OCI-LY1 (cell line): Measurements from ENCODE around the gene C13orf46.
A peak's percentile ranks its signal among the peaks of the same experiment; 100 is the strongest.

ENCODE experiments used
- H2AFZ ChIP-seq: fragments of 200-600 bp; sonication (generic), shearing (Covaris generic); 2 replicates; pipeline ENCODE4 v1.6.0; 2014; ENCODE audit warnings: antibody characterized with exemption, mild to moderate bottlenecking, low read length
- H3F3A ChIP-seq: fragments of 200-600 bp; sonication (generic), shearing (Covaris generic); 2 replicates; pipeline ENCODE4 v1.6.0; 2014; ENCODE audit warnings: mild to moderate bottlenecking, antibody characterized with exemption, low read length, moderate library complexity; ENCODE audit not compliant: insufficient read depth
- H3K27ac ChIP-seq: fragments of 200-600 bp; sonication (generic); 2 replicates; pipeline ENCODE4 v1.5.1; 2014; ENCODE audit warnings: low read length, mixed run types, mild to moderate bottlenecking, low read depth; ENCODE audit not compliant: poor library complexity, severe bottlenecking
- H3K27me3 ChIP-seq: fragments of 200-600 bp; sonication (generic); 2 replicates; pipeline ENCODE4 v1.6.0; 2014; ENCODE audit warnings: antibody characterized with exemption, mild to moderate bottlenecking, low read length, moderate library complexity; ENCODE audit not compliant: insufficient read depth
- H3K36me3 ChIP-seq: fragments of 200-600 bp; sonication (generic); 2 replicates; pipeline ENCODE4 v1.6.1; 2014; ENCODE audit warnings: mild to moderate bottlenecking, antibody characterized with exemption, low read length, moderate library complexity, mixed read lengths; ENCODE audit not compliant: insufficient read depth
- H3K4me1 ChIP-seq: fragments of 200-600 bp; sonication (generic); 2 replicates; pipeline ENCODE4 v1.5.1; 2014; ENCODE audit warnings: mild to moderate bottlenecking, low read length, moderate library complexity; ENCODE audit not compliant: insufficient read depth, severe bottlenecking
- H3K4me2 ChIP-seq: fragments of 200-600 bp; sonication (generic), shearing (Covaris generic); 2 replicates; pipeline ENCODE4 v1.6.1; 2014; ENCODE audit warnings: low read length
- H3K4me3 ChIP-seq: fragments of 200-600 bp; sonication (generic); 2 replicates; pipeline ENCODE4 v1.5.1; 2014; ENCODE audit warnings: low read length, low read depth, mild to moderate bottlenecking, mixed read lengths; ENCODE audit not compliant: poor library complexity, severe bottlenecking
- H3K79me2 ChIP-seq: fragments of 200-600 bp; shearing (Covaris generic); 2 replicates; pipeline ENCODE4 v1.6.1; 2016; ENCODE audit warnings: mixed run types, low read length, mixed read lengths; ENCODE audit not compliant: insufficient read depth
- H3K9ac ChIP-seq: fragments of 200-600 bp; sonication (generic), shearing (Covaris generic); 2 replicates; pipeline ENCODE4 v1.6.1; 2014; ENCODE audit warnings: mild to moderate bottlenecking, low read length, mixed read lengths
- H3K9me2 ChIP-seq: fragments of 200-600 bp; sonication (generic), shearing (Covaris generic); 2 replicates; pipeline ENCODE4 v1.6.1; 2014; ENCODE audit warnings: low read depth, mild to moderate bottlenecking, low read length, mixed read lengths
- H3K9me3 ChIP-seq: fragments of 200-600 bp; shearing (Covaris generic); 2 replicates; pipeline ENCODE4 v1.6.1; 2014; ENCODE audit warnings: low read length, mixed read lengths
- H4K20me1 ChIP-seq: fragments of 200-600 bp; sonication (generic), shearing (Covaris generic); 2 replicates; pipeline ENCODE4 v1.6.0; 2016; ENCODE audit warnings: mild to moderate bottlenecking, low read length; ENCODE audit not compliant: insufficient read depth
- CTCF ChIP-seq: fragments of 200-600 bp; sonication (generic), shearing (Covaris generic); IDR thresholded peaks from 2 replicates; pipeline ENCODE4 v1.5.1; 2017; ENCODE audit warnings: mild to moderate bottlenecking, antibody characterized with exemption, low read length, moderate library complexity, mixed read lengths
- EZH2 ChIP-seq: fragments of 200-600 bp; sonication (generic), shearing (Covaris generic); IDR thresholded peaks from 2 replicates; pipeline ENCODE4 v1.8.0; 2017; ENCODE audit warnings: borderline replicate concordance, mixed run types, mild to moderate bottlenecking, antibody characterized with exemption, low read length, moderate library complexity, mixed read lengths

C13orf46 gene

GRCh38 chr13:114019367-114019766 lies 45.5 kb upstream of the C13orf46 start:
- Histone ChIP-seq H3K79me2 (no peaks in the 10 kb centered on the region), H4K20me1 (no peaks in the 10 kb centered on the region), H3K9me3 (no peaks in the 10 kb centered on the region), H3K36me3 (peaks cover 69% of the 10 kb centered on the region), H3K9me2 (no peaks in the 10 kb centered on the region), H3K4me2 (peak overlapping the region; percentile 10; the same call in 1 of the 2 replicates), H3K27me3 (no peaks in the 10 kb centered on the region), H3F3A (no peaks in the 10 kb centered on the region), H3K9ac (no peak overlapping the region), H3K4me3 (peak overlapping the region; percentile 6), H3K4me1 (peaks cover 44% of the 10 kb centered on the region), H3K27ac (no peak overlapping the region), H2AFZ (no peak overlapping the region)
- TF ChIP-seq CTCF (0 out of 2 replicates have a peak, but pooled peaks have one; percentile 11), EZH2 (no peak)

GRCh38 chr13:114018461-114019055 lies 44.7 kb upstream of the C13orf46 start:
- Histone ChIP-seq H3K27me3 (no peaks in the 10 kb centered on the region), H3K4me2 (no peak overlapping the region), H3K9ac (no peak overlapping the region), H3F3A (no peaks in the 10 kb centered on the region), H4K20me1 (no peaks in the 10 kb centered on the region), H3K9me3 (no peaks in the 10 kb centered on the region), H3K27ac (no peak overlapping the region), H3K4me1 (peaks cover 36% of the 10 kb centered on the region), H3K36me3 (peaks cover 73% of the 10 kb centered on the region), H3K79me2 (no peaks in the 10 kb centered on the region), H3K9me2 (no peaks in the 10 kb centered on the region), H3K4me3 (no peak overlapping the region), H2AFZ (no peak overlapping the region)
- TF ChIP-seq EZH2 (no peak), CTCF (no peak)

- Histone ChIP-seq H3K27me3 (no peaks in the 10 kb centered on the region), H3K27ac (no peak overlapping the region), H3F3A (no peaks in the 10 kb centered on the region), H3K4me2 (no peak overlapping the region), H3K9ac (no peak overlapping the region), H3K79me2 (no peaks in the 10 kb centered on the region), H3K9me2 (no peaks in the 10 kb centered on the region), H3K4me1 (peaks cover 30% of the 10 kb centered on the region), H3K9me3 (no peaks in the 10 kb centered on the region), H3K36me3 (peaks cover 74% of the 10 kb centered on the region), H2AFZ (no peak overlapping the region), H3K4me3 (no peak overlapping the region), H4K20me1 (no peaks in the 10 kb centered on the region)
- no peak for TF ChIP-seq EZH2
- no peak for TF ChIP-seq CTCF
Observed at GRCh38 chr13:114017966-114018365, 44.1 kb upstream of the C13orf46 start.
